Fibroblast of the aortic adventitia (primary cell): ENCODE measurements around the gene ALPK1. TPM values are rescaled to one million over a fixed set of nuclear protein-coding genes. Genes with fewer than 3 reads are reported as not detected.
"Not testable (repeated sequence)": the region's sequence is repeated elsewhere in the genome, so short reads cannot be mapped to it uniquely, and the experiment has no call there.

Source experiments
- DNase-seq: peaks from one replicate; pipeline ENCODE4 v3.0.0-alpha.2; 2010; ENCODE audit warnings: low read depth
- H3K4me3 ChIP-seq: 2 replicates; pipeline ENCODE4 v1.5.1; 2011; ENCODE audit warnings: low read depth, mild to moderate bottlenecking, control low read depth, low read length, moderate library complexity
- total RNA-seq: library from RNA; depleted of rRNA; stranded (reverse); fragments of >200 nt; gene quantifications from 2 replicates; pipeline ENCODE4 v1.2.3, GENCODE V29; 2012; ENCODE audit warnings: low replicate concordance
- TF ChIP-seq, protein P1 (sequence below): IDR thresholded peaks from 2 replicates; pipeline ENCODE4 v1.5.1; 2011; ENCODE audit warnings: mild to moderate bottlenecking, low read length, control low read depth, inconsistent platforms; ENCODE audit not compliant: insufficient read depth

ALPK1 gene
- total RNA-seq, 1 donor: 34.1 TPM

GRCh38 chr4:112277705-112278448 is 19.3 kb upstream of the ALPK1 start:
- DNase-seq: no peak
- TF ChIP-seq, protein P1, sequence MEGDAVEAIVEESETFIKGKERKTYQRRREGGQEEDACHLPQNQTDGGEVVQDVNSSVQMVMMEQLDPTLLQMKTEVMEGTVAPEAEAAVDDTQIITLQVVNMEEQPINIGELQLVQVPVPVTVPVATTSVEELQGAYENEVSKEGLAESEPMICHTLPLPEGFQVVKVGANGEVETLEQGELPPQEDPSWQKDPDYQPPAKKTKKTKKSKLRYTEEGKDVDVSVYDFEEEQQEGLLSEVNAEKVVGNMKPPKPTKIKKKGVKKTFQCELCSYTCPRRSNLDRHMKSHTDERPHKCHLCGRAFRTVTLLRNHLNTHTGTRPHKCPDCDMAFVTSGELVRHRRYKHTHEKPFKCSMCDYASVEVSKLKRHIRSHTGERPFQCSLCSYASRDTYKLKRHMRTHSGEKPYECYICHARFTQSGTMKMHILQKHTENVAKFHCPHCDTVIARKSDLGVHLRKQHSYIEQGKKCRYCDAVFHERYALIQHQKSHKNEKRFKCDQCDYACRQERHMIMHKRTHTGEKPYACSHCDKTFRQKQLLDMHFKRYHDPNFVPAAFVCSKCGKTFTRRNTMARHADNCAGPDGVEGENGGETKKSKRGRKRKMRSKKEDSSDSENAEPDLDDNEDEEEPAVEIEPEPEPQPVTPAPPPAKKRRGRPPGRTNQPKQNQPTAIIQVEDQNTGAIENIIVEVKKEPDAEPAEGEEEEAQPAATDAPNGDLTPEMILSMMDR: no peak
- H3K4me3 ChIP-seq: no peak overlapping the region

DNA sequence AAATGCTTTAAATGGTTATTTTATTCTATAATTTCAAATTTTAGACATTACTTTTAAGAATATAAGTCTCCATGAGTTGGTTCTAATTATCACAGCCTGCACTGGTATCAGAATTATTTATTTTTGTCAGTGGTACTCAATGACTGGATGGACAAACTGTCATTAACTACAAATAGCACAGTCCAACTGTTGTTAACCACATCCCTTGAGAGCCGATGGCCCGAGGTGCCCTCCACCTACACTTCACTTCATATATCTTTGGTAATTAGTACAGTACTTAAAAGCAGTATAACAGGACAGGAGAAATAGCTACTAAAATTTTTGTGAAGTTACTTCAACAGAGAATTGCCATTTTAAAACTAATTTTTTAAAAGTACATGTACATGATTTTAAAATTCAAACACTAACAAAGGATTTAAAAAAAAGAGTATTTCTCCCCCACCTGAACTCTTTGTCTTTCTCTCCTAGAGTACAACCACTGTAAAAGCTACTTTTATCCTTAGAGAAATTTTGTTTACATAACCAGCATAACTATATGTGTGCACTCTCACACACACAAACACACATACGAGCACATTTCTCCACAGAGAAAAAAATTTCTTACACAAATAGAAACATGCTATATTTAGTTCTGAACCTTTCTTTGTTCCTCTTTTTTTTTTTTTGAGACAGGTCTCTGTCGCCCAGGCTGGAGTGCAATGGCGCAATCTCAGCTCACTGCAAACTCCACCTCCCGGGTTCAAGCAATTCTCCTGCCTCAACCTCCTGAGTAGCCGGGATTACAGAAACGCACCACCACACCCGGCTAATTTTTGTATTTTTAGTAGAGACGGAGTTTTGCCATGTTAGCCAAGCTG is 17.9 kb upstream of the ALPK1 start:
- DNase-seq: no peak
- TF ChIP-seq, protein P1: no peak
- no peak overlapping the region for H3K4me3 ChIP-seq

GRCh38 chr4:112279882-112280315 is 17.3 kb upstream of the ALPK1 start:
- TF ChIP-seq, protein P1: no peak
- no peak overlapping the region for H3K4me3 ChIP-seq

DNA sequence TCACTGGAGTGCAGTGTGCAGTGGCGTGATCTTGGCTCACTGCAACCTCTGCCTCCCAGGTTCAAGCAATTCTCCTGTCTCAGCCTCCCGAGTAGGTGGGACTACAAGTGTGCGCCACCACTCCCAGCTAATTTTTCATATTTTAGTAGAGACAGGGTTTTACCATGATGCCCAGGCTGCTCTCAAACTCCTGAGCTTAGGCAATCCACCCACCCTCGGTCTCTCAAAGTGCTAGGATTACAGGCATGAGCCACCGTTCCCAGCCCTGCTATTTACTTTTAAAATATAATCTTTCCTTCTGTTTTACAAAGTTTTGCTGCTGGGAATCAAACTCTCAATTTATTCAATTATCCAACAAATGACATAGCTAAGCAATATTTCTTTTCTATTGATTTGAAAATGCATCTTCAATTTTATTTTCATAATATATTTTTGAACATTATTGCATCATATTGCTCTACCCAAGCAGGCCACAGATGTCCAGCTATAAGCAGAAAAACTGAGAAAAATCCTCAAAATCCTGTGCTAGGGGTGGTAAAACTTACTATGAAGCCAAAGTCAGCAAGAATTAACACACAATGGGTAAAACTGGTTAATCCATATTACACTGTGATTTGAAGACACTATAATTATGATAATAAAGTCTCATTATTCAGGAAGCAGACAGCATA is 16.6 kb upstream of the ALPK1 start:
- no peak for DNase-seq
- H3K4me3 ChIP-seq: no peak overlapping the region
- TF ChIP-seq, protein P1: no peak

More at GRCh38 chr4:112279882-112280315, 17.3 kb upstream of the ALPK1 start:
- DNase-seq: no peak

GRCh38 chr4:112281895-112282398 is 15.2 kb upstream of the ALPK1 start:
- DNase-seq, H3K4me3 ChIP-seq: not testable (repeated sequence)

DNA sequence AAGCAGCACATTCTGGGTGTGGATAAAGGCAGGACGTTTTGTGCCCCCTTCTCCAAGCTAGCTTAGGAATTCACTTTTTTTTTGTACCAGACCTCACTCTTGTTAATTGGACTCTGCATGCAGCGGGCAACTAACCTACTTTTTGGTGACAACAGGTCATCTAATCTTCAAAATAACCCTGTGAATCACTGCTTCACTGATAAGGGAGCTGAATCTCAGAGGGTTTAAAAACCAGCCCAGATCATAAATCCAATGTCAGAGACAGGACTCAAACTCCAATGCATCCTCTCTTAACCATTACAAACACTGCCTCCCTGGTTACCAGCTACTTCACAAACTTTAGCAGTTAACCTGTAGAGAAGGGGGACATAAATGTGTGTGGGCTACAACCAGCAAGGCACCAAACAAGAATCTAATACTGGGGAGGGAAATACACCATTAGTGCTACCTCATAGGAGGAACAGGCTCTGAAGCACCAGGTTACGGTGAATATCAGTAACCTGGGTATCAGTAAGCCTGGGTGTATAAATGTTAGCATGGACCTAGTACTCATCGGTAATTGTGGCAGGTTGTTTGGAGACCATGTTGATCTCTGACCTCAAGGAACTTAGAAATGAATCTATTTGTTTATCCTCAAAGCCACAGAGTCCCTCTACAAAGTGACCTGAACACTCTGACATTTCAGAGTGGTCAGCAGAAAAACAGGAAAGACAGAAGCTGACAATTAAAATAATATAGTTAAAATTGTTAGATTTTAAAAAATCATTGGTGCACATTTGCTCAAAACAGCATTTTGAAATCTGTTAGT is 14.1 kb upstream of the ALPK1 start:
- H3K4me3 ChIP-seq: no peak overlapping the region
- no peak for DNase-seq
- TF ChIP-seq, protein P1: no peak
